Measurements from ENCODE around the gene PLPP4. TPM values are rescaled to one million over a fixed set of nuclear protein-coding genes. Genes with fewer than 3 reads are reported as not detected.

PLPP4 gene
- total RNA-seq, 2 experiments from 2014 or later, result not detected

- no peak for ATAC-seq (ENCODE audit: poor library complexity)
- TF ChIP-seq CTCF (IDR thresholded peaks at IDR 0.05), result no peak
- DNase-seq, result no peak
- CTCF ChIA-PET, result no interaction called here
- Mint-ChIP-seq H3K36me3 (ENCODE audit: low read depth) (no peaks in the 10 kb centered on the region), H3K4me1 (ENCODE audit: low read depth) (no peaks in the 10 kb centered on the region), H3K27ac (no peak overlapping the region), H3K9me3 (peaks cover 2% of the 10 kb centered on the region), H3K4me3 (no peak overlapping the region), H3K27me3 (no peaks in the 10 kb centered on the region)
- Histone ChIP-seq H3K36me3 (ENCODE audit: insufficient read depth, low read length) (no peaks in the 10 kb centered on the region), H3K4me3 (ENCODE audit: low read length) (no peak overlapping the region), H3K9me3 (ENCODE audit: control insufficient read depth in 1 of 2, insufficient read depth in 1 of 2, low read length in 2 of 2) (no peaks in the 10 kb centered on the region), H3K27me3 (ENCODE audit: control insufficient read depth in 1 of 2, insufficient read depth in 2 of 2, low read length in 2 of 2) (no peaks in the 10 kb centered on the region), H3K4me1 (ENCODE audit: insufficient read depth, low read length) (no peaks in the 10 kb centered on the region), H3K27ac (ENCODE audit: low read depth in 1 of 2, low read length in 2 of 2) (no peak overlapping the region)
- intact Hi-C loops (cut with DNase I, micrococcal nuclease), result no loop called here
- POLR2A ChIA-PET, result no interaction called here
These were observed 41.2 kb upstream of the PLPP4 start for GRCh38 chr10:120415709-120416330.

GRCh38 chr10:120420421-120420820, 36.6 kb upstream of the PLPP4 start:
- DNase-seq (no peak), ATAC-seq (ENCODE audit: poor library complexity) (no peak)
- H3K9me3 ChIP-seq (ENCODE audit: control insufficient read depth in 1 of 2, insufficient read depth in 1 of 2, low read length in 2 of 2), result no peaks in the 10 kb centered on the region
- no peaks in the 10 kb centered on the region for H3K36me3 Mint-ChIP-seq (ENCODE audit: low read depth)
- ChIA-PET POLR2A (no interaction called here), CTCF (no interaction called here)
- H3K4me1 Mint-ChIP-seq (ENCODE audit: low read depth), result no peaks in the 10 kb centered on the region
- no peak overlapping the region for H3K27ac ChIP-seq (ENCODE audit: low read depth in 1 of 2, low read length in 2 of 2)
- TF ChIP-seq CTCF (IDR thresholded peaks at IDR 0.05), result no peak
- no peaks in the 10 kb centered on the region for H3K4me1 ChIP-seq (ENCODE audit: insufficient read depth, low read length)
- H3K4me3 Mint-ChIP-seq, result no peak overlapping the region
- H3K27me3 ChIP-seq (ENCODE audit: control insufficient read depth in 1 of 2, insufficient read depth in 2 of 2, low read length in 2 of 2), result no peaks in the 10 kb centered on the region
- intact Hi-C loops (cut with DNase I, micrococcal nuclease), result no loop called here
- no peaks in the 10 kb centered on the region for H3K36me3 ChIP-seq (ENCODE audit: insufficient read depth, low read length)
- peaks cover 3% of the 10 kb centered on the region for H3K9me3 Mint-ChIP-seq
- H3K27me3 Mint-ChIP-seq, result peaks cover 3% of the 10 kb centered on the region
- no peak overlapping the region for H3K27ac Mint-ChIP-seq
- no peak overlapping the region for H3K4me3 ChIP-seq (ENCODE audit: low read length)

GRCh38 chr10:120421250-120421649, 35.8 kb upstream of the PLPP4 start:
- ChIA-PET POLR2A (no interaction called here), CTCF (no interaction called here)
- H3K9me3 Mint-ChIP-seq, result peaks cover 3% of the 10 kb centered on the region
- no peak overlapping the region for H3K4me3 Mint-ChIP-seq
- H3K4me1 Mint-ChIP-seq (ENCODE audit: low read depth), result no peaks in the 10 kb centered on the region
- no peak overlapping the region for H3K27ac ChIP-seq (ENCODE audit: low read depth in 1 of 2, low read length in 2 of 2)
- H3K27ac Mint-ChIP-seq, result no peak overlapping the region
- DNase-seq (no peak), ATAC-seq (ENCODE audit: poor library complexity) (no peak)
- peaks cover 3% of the 10 kb centered on the region for H3K27me3 Mint-ChIP-seq
- no peak overlapping the region for H3K4me3 ChIP-seq (ENCODE audit: low read length)
- no peaks in the 10 kb centered on the region for H3K9me3 ChIP-seq (ENCODE audit: control insufficient read depth in 1 of 2, insufficient read depth in 1 of 2, low read length in 2 of 2)
- H3K36me3 Mint-ChIP-seq (ENCODE audit: low read depth), result no peaks in the 10 kb centered on the region
- H3K4me1 ChIP-seq (ENCODE audit: insufficient read depth, low read length), result no peaks in the 10 kb centered on the region
- H3K36me3 ChIP-seq (ENCODE audit: insufficient read depth, low read length), result no peaks in the 10 kb centered on the region
- no peak for TF ChIP-seq CTCF (IDR thresholded peaks at IDR 0.05)
- H3K27me3 ChIP-seq (ENCODE audit: control insufficient read depth in 1 of 2, insufficient read depth in 2 of 2, low read length in 2 of 2), result no peaks in the 10 kb centered on the region
- intact Hi-C loops (cut with DNase I, micrococcal nuclease), result no loop called here

Data from CD4-positive, alpha-beta T cell (primary cell).